WTC11 (cell line): ENCODE results near the gene RNF121. TPM values are rescaled to one million over a fixed set of nuclear protein-coding genes. Genes with fewer than 3 reads are reported as not detected.

Experiments
- ATAC-seq: fragments of 200-7000 bp; cut with Tn5 transposase; 2 replicates; pipeline ENCODE4 v1.10.0; 2021; ENCODE audit warnings: mild to moderate bottlenecking, moderate library complexity
- CTCF ChIA-PET: fragments of 300-600 bp; sonication (Branson Sonifier 250); formaldehyde crosslinking; loops from one replicate; lab custom pipeline; 2021; ENCODE audit warnings: antibody characterized with exemption; lab: Charles Lee
- POLR2A ChIA-PET: fragments of 350-600 bp; sonication (Branson Sonifier 250); formaldehyde crosslinking; loops from one replicate; lab custom pipeline; 2021; ENCODE audit warnings: antibody characterized with exemption; lab: Charles Lee
- DNase-seq: peaks from one replicate; pipeline ENCODE4 v3.0.0; 2021; ENCODE audit warnings: low spot score
- H3K27ac Mint-ChIP-seq: 2 replicates; pipeline ENCODE4 v1.8.0; 2021; ENCODE audit warnings: mixed read lengths
- H3K27me3 Mint-ChIP-seq: 2 replicates; pipeline ENCODE4 v1.8.0; 2021; ENCODE audit warnings: low read depth, mild to moderate bottlenecking, moderate library complexity, mixed read lengths
- H3K36me3 Mint-ChIP-seq: 2 replicates; pipeline ENCODE4 v1.8.0; 2021; ENCODE audit warnings: mixed read lengths
- H3K4me1 Mint-ChIP-seq: 2 replicates; pipeline ENCODE4 v1.8.0; 2022; ENCODE audit warnings: mixed read lengths
- H3K4me3 Mint-ChIP-seq: 2 replicates; pipeline ENCODE4 v1.8.0; 2021; ENCODE audit warnings: mild to moderate bottlenecking, moderate library complexity, mixed read lengths
- H3K9me3 Mint-ChIP-seq: 2 replicates; pipeline ENCODE4 v1.8.0; 2021; ENCODE audit warnings: mixed read lengths
- CREB1 ChIP-seq: sonication (generic); formaldehyde crosslinking; IDR thresholded peaks from 2 replicates; pipeline ENCODE4 v1.8.0; 2023; ENCODE audit warnings: mild to moderate bottlenecking, missing genetic modification reagents
- GTF2I ChIP-seq: fragments of 250-450 bp; sonication (Bioruptor Pico); conservative IDR thresholded peaks from 2 replicates; pipeline ENCODE4 v1.4.0; 2021; ENCODE audit warnings: mild to moderate bottlenecking
- IRF2 ChIP-seq: sonication (generic); formaldehyde crosslinking; IDR thresholded peaks from 2 replicates; pipeline ENCODE4 v1.8.0; 2022; ENCODE audit warnings: low read depth, missing genetic modification reagents, borderline replicate concordance
- PRDM15 ChIP-seq: sonication (generic); formaldehyde crosslinking; IDR thresholded peaks from 2 replicates; pipeline ENCODE4 v1.8.0; 2022; ENCODE audit warnings: missing genetic modification reagents
- ZNF263 ChIP-seq: sonication (generic); formaldehyde crosslinking; IDR thresholded peaks from 2 replicates; pipeline ENCODE4 v1.8.1; 2022; ENCODE audit warnings: low read depth, mild to moderate bottlenecking, moderate library complexity, missing genetic modification reagents
- total RNA-seq: library from RNA; stranded (reverse); gene quantifications from 3 replicates; pipeline ENCODE4 v1.2.3, GENCODE V29; 2021
- TF ChIP-seq, protein P1 (sequence below): sonication (generic); formaldehyde crosslinking; IDR thresholded peaks from 2 replicates; pipeline ENCODE4 v1.8.0; 2023; ENCODE audit warnings: missing genetic modification reagents, mild to moderate bottlenecking, borderline replicate concordance
- TF ChIP-seq, protein P2 (sequence below): sonication (generic); formaldehyde crosslinking; IDR thresholded peaks from 2 replicates; pipeline ENCODE4 v1.8.1; 2022; ENCODE audit warnings: mild to moderate bottlenecking, moderate library complexity, missing genetic modification reagents
- TF ChIP-seq, protein P3 (sequence below): fragments of 200-600 bp; IDR thresholded peaks from 2 replicates; pipeline ENCODE4 v1.8.0; 2022; ENCODE audit warnings: antibody characterized with exemption

Gene RNF121
- total RNA-seq, 1 experiment from 2014 or later = 40.2 TPM

- no peak overlapping the region for H3K4me3 Mint-ChIP-seq
- TF ChIP-seq, protein P1, sequence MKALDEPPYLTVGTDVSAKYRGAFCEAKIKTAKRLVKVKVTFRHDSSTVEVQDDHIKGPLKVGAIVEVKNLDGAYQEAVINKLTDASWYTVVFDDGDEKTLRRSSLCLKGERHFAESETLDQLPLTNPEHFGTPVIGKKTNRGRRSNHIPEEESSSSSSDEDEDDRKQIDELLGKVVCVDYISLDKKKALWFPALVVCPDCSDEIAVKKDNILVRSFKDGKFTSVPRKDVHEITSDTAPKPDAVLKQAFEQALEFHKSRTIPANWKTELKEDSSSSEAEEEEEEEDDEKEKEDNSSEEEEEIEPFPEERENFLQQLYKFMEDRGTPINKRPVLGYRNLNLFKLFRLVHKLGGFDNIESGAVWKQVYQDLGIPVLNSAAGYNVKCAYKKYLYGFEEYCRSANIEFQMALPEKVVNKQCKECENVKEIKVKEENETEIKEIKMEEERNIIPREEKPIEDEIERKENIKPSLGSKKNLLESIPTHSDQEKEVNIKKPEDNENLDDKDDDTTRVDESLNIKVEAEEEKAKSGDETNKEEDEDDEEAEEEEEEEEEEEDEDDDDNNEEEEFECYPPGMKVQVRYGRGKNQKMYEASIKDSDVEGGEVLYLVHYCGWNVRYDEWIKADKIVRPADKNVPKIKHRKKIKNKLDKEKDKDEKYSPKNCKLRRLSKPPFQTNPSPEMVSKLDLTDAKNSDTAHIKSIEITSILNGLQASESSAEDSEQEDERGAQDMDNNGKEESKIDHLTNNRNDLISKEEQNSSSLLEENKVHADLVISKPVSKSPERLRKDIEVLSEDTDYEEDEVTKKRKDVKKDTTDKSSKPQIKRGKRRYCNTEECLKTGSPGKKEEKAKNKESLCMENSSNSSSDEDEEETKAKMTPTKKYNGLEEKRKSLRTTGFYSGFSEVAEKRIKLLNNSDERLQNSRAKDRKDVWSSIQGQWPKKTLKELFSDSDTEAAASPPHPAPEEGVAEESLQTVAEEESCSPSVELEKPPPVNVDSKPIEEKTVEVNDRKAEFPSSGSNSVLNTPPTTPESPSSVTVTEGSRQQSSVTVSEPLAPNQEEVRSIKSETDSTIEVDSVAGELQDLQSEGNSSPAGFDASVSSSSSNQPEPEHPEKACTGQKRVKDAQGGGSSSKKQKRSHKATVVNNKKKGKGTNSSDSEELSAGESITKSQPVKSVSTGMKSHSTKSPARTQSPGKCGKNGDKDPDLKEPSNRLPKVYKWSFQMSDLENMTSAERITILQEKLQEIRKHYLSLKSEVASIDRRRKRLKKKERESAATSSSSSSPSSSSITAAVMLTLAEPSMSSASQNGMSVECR (CRISPR knock-in tag) = no peak
- TF ChIP-seq, protein P2, sequence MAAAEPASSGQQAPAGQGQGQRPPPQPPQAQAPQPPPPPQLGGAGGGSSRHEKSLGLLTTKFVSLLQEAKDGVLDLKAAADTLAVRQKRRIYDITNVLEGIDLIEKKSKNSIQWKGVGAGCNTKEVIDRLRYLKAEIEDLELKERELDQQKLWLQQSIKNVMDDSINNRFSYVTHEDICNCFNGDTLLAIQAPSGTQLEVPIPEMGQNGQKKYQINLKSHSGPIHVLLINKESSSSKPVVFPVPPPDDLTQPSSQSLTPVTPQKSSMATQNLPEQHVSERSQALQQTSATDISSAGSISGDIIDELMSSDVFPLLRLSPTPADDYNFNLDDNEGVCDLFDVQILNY (CRISPR knock-in tag) = no peak
- TF ChIP-seq, protein P3, sequence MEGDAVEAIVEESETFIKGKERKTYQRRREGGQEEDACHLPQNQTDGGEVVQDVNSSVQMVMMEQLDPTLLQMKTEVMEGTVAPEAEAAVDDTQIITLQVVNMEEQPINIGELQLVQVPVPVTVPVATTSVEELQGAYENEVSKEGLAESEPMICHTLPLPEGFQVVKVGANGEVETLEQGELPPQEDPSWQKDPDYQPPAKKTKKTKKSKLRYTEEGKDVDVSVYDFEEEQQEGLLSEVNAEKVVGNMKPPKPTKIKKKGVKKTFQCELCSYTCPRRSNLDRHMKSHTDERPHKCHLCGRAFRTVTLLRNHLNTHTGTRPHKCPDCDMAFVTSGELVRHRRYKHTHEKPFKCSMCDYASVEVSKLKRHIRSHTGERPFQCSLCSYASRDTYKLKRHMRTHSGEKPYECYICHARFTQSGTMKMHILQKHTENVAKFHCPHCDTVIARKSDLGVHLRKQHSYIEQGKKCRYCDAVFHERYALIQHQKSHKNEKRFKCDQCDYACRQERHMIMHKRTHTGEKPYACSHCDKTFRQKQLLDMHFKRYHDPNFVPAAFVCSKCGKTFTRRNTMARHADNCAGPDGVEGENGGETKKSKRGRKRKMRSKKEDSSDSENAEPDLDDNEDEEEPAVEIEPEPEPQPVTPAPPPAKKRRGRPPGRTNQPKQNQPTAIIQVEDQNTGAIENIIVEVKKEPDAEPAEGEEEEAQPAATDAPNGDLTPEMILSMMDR = no peak
- TF ChIP-seq CREB1 (CRISPR knock-in tag) (no peak), GTF2I (CRISPR knock-in tag) (no peak), IRF2 (CRISPR knock-in tag) (no peak), PRDM15 (CRISPR knock-in tag) (no peak)
Observed at GRCh38 chr11:72013765-72014711, 85.2 kb downstream of the RNF121 start.

DNA sequence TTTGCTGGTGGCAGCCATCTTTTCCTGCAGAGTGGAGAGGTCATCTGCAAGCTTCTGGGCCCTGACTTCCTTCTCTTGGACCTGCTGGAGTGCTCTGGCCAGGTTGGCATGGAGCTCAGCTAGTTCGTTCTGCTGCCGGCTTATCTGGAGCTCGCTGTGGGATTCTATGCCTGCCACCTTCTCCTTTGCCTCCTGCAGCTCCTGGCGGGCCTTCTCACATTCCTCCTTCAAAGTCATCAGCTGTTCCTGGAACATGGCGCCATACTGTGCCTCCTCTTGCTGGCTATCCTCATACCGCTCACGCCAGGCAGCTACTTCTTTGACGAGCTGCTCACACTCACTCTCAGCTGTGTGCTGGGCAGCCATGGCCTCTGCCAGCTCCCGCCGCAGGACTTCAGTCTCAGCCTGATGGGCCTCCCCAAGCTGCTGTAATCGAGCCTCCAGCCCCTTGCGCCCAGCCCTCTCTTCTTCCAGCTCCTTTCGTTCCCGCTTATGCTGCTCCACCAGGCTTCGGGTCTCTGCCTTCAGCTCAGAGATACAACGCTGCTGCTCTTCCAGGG lies 86.0 kb downstream of the RNF121 start:
- Mint-ChIP-seq H3K27ac (no peak overlapping the region; the same call in 1 of the 2 replicates), H3K4me3 (no peak overlapping the region), H3K9me3 (no peaks in the 10 kb centered on the region), H3K27me3 (no peaks in the 10 kb centered on the region), H3K36me3 (peaks cover 66% of the 10 kb centered on the region), H3K4me1 (no peaks in the 10 kb centered on the region)
- ChIA-PET CTCF (interaction anchor here (1.2 to 3.6 kb wide), 7 partner anchors 8 to 76 kb away, joined by 3 to 47 read pairs (median 8); no protein-coding TSS in a partner anchor), POLR2A (interaction anchor here (0.8 kb wide), 1 partner anchor 15 kb away, joined by 3 read pairs; no protein-coding TSS in a partner anchor)
- DNase-seq = no peak
- TF ChIP-seq, protein P2 (CRISPR knock-in tag) = no peak
- no peak for TF ChIP-seq ZNF263 (CRISPR knock-in tag)
- no peak for ATAC-seq

More at GRCh38 chr11:72013765-72014711, 85.2 kb downstream of the RNF121 start:
- no peak for DNase-seq
- Mint-ChIP-seq H3K27ac (no peak overlapping the region; the same call in 1 of the 2 replicates), H3K27me3 (no peaks in the 10 kb centered on the region), H3K9me3 (no peaks in the 10 kb centered on the region), H3K36me3 (peaks cover 62% of the 10 kb centered on the region), H3K4me1 (no peaks in the 10 kb centered on the region)
- no peak for ATAC-seq
- ChIA-PET CTCF (interaction anchor here (0.9 to 3.6 kb wide), 8 partner anchors 9 to 224 kb away, joined by 3 to 47 read pairs (median 8); no protein-coding TSS in a partner anchor), POLR2A (no interaction called here)
